PFSK-1 (cell line): ENCODE data around the gene HTR3E.

Source experiments
- FOXP2 ChIP-seq: optimal IDR thresholded peaks from 2 replicates; pipeline ENCODE3; 2011; ENCODE audit warnings: borderline replicate concordance, control low read depth, inconsistent platforms; ENCODE audit not compliant: insufficient read depth; ENCODE audit errors: extremely low read length, extremely low read depth
- POLR2AphosphoS5 ChIP-seq: IDR thresholded peaks from 2 replicates; pipeline ENCODE4 v1.6.1; 2012; ENCODE audit warnings: low read depth, mild to moderate bottlenecking, control low read depth, low read length, moderate library complexity
- SIN3A ChIP-seq: IDR thresholded peaks from 2 replicates; pipeline ENCODE4 v1.6.1; 2012; ENCODE audit warnings: mild to moderate bottlenecking, low read length, moderate library complexity, borderline replicate concordance; ENCODE audit not compliant: insufficient read depth
- TAF1 ChIP-seq: IDR thresholded peaks from 2 replicates; pipeline ENCODE4 v1.6.1; 2012; ENCODE audit warnings: low read length, control low read depth, borderline replicate concordance; ENCODE audit not compliant: insufficient read depth
- TF ChIP-seq, protein P1 (sequence below), 2 experiments: IDR thresholded peaks; 2 replicates each; pipeline versions ENCODE4 v1.6.1 to v1.8.0; 2011 to 2012; ENCODE audit warnings: low read depth in 2 of 2, low read length in 2 of 2, control low read depth in 1 of 2, inconsistent platforms in 1 of 2, mild to moderate bottlenecking in 1 of 2, moderate library complexity in 1 of 2; ENCODE audit not compliant: insufficient read depth in 1 of 2

The HTR3E gene

DNA sequence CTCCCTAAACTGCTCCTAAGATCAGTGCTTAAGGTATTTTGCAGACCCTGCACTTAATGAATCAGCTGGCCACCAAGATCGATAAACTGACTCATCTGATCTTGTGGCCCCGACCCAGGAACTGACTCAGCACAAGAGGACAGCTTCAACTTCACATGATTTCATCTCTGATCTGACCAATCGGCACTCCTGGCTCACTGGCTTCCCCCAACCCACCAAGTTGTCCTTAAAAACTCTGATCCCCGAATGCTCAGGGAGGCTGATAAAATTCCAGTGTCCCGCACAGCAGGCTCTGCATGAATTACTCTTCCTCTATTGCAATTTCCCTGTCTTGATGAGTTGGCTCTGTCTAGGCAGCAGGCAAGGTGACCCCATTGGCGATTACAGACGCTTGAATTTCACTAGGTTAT lies 13.5 kb downstream of the HTR3E start:
- TF ChIP-seq, protein P1, sequence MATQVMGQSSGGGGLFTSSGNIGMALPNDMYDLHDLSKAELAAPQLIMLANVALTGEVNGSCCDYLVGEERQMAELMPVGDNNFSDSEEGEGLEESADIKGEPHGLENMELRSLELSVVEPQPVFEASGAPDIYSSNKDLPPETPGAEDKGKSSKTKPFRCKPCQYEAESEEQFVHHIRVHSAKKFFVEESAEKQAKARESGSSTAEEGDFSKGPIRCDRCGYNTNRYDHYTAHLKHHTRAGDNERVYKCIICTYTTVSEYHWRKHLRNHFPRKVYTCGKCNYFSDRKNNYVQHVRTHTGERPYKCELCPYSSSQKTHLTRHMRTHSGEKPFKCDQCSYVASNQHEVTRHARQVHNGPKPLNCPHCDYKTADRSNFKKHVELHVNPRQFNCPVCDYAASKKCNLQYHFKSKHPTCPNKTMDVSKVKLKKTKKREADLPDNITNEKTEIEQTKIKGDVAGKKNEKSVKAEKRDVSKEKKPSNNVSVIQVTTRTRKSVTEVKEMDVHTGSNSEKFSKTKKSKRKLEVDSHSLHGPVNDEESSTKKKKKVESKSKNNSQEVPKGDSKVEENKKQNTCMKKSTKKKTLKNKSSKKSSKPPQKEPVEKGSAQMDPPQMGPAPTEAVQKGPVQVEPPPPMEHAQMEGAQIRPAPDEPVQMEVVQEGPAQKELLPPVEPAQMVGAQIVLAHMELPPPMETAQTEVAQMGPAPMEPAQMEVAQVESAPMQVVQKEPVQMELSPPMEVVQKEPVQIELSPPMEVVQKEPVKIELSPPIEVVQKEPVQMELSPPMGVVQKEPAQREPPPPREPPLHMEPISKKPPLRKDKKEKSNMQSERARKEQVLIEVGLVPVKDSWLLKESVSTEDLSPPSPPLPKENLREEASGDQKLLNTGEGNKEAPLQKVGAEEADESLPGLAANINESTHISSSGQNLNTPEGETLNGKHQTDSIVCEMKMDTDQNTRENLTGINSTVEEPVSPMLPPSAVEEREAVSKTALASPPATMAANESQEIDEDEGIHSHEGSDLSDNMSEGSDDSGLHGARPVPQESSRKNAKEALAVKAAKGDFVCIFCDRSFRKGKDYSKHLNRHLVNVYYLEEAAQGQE (IDR thresholded peaks at IDR 0.05; ENCODE audit: insufficient read depth in 1 of 2, low read depth in 2 of 2, low read length in 2 of 2): no peak
- TF ChIP-seq POLR2AphosphoS5 (no peak), TAF1 (no peak), SIN3A (no peak), FOXP2 (no peak)

DNA sequence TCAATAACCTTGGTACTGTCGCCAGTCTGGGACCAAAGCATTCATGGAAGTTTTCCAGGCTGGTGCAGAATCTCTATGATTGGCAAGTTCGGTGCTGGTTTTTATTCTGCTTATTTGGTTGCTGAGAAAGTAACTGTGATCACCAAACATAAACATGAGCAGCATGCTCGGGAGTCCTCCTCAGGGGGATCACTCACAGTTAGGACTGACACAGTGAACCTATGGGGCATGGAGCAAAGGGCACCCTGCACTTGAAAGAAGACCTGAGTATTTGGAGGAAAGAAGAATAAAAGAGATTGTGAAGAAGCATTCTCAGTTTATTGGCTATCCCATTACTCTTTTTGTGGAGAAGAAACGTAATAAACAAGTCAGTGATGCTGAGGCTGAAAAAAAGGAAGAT lies 19.2 kb downstream of the HTR3E start:
- TF ChIP-seq SIN3A: no peak
- TF ChIP-seq, protein P1 (IDR thresholded peaks at IDR 0.05; ENCODE audit: insufficient read depth in 1 of 2, low read depth in 2 of 2, low read length in 2 of 2): no peak
- TF ChIP-seq TAF1: no peak
- TF ChIP-seq FOXP2: no peak
- TF ChIP-seq POLR2AphosphoS5: no peak

GRCh38 chr3:184117636-184118035 lies 20.8 kb downstream of the HTR3E start:
- TF ChIP-seq SIN3A: no peak
- no peak for TF ChIP-seq POLR2AphosphoS5
- no peak for TF ChIP-seq FOXP2
- no peak for TF ChIP-seq TAF1
- TF ChIP-seq, protein P1 (IDR thresholded peaks at IDR 0.05; ENCODE audit: insufficient read depth in 1 of 2, low read depth in 2 of 2, low read length in 2 of 2): no peak

- TF ChIP-seq POLR2AphosphoS5: no peak
- no peak for TF ChIP-seq TAF1
- TF ChIP-seq FOXP2: no peak
- no peak for TF ChIP-seq SIN3A
- TF ChIP-seq, protein P1 (IDR thresholded peaks at IDR 0.05; ENCODE audit: insufficient read depth in 1 of 2, low read depth in 2 of 2, low read length in 2 of 2): no peak
These were observed 29.1 kb downstream of the HTR3E start for GRCh38 chr3:184126006-184126405.

GRCh38 chr3:184129012-184129411 lies 32.1 kb downstream of the HTR3E start:
- TF ChIP-seq TAF1: no peak
- TF ChIP-seq SIN3A: no peak
- TF ChIP-seq POLR2AphosphoS5: no peak
- TF ChIP-seq, protein P1 (IDR thresholded peaks at IDR 0.05; ENCODE audit: insufficient read depth in 1 of 2, low read depth in 2 of 2, low read length in 2 of 2): no peak
- no peak for TF ChIP-seq FOXP2
